Measurements from ENCODE around the gene IL1A.

The IL1A gene

GRCh38 chr2:112791019-112791418, 6.7 kb upstream of the IL1A start:
- no peak for DNase-seq

- DNase-seq: no peak
Measured at GRCh38 chr2:112790305-112790704, 6.0 kb upstream of the IL1A start.

- DNase-seq: no peak
Measured at GRCh38 chr2:112789186-112789585, 4.9 kb upstream of the IL1A start.

GRCh38 chr2:112788653-112789052, 4.4 kb upstream of the IL1A start:
- DNase-seq: no peak

- DNase-seq: no peak
Measured at GRCh38 chr2:112787729-112788393, 3.6 kb upstream of the IL1A start.

GRCh38 chr2:112787294-112787693, 3.0 kb upstream of the IL1A start:
- no peak for DNase-seq

- no peak for DNase-seq
Measured at GRCh38 chr2:112783187-112783714, 1.0 kb downstream of the IL1A start.

GRCh38 chr2:112782234-112782799, 2.0 kb downstream of the IL1A start:
- no peak for DNase-seq

- DNase-seq: no peak
Measured at GRCh38 chr2:112779598-112779997, 4.7 kb downstream of the IL1A start.

- DNase-seq: no peak
Measured at GRCh38 chr2:112777036-112777435, 7.3 kb downstream of the IL1A start.

- DNase-seq: no peak
Measured at GRCh38 chr2:112776113-112776512, 8.2 kb downstream of the IL1A start.

- DNase-seq: no peak
Measured at GRCh38 chr2:112774536-112775285, 9.6 kb downstream of the IL1A start.

GRCh38 chr2:112773556-112773955, 10.7 kb downstream of the IL1A start:
- no peak for DNase-seq

- DNase-seq: no peak
Measured at GRCh38 chr2:112772911-112773475, 11.3 kb downstream of the IL1A start.

- DNase-seq: no peak
Measured at GRCh38 chr2:112772322-112772721, 12.0 kb downstream of the IL1A start.

GRCh38 chr2:112768432-112768831, 15.9 kb downstream of the IL1A start:
- no peak for DNase-seq

GRCh38 chr2:112767693-112768330, 16.5 kb downstream of the IL1A start:
- no peak for DNase-seq

GRCh38 chr2:112765251-112765650, 19.0 kb downstream of the IL1A start:
- no peak for DNase-seq

GRCh38 chr2:112764071-112765044, 19.9 kb downstream of the IL1A start, which contains the start of gene CKAP2L:
Gene CKAP2L, minus strand, starts transcription at chr2:112764609. Its CDS starts 11 bp downstream, at chr2:112764598.
- DNase-seq: peak; percentile 88 to 96

- no peak for DNase-seq
Measured at GRCh38 chr2:112762276-112762675, 22.0 kb downstream of the IL1A start.

- no peak for DNase-seq
Measured at GRCh38 chr2:112760149-112760548, 24.1 kb downstream of the IL1A start.

- no peak for DNase-seq
Measured at GRCh38 chr2:112758711-112759110, 25.6 kb downstream of the IL1A start.
